ENCODE data around the gene TRERF1.

Gene TRERF1

DNA sequence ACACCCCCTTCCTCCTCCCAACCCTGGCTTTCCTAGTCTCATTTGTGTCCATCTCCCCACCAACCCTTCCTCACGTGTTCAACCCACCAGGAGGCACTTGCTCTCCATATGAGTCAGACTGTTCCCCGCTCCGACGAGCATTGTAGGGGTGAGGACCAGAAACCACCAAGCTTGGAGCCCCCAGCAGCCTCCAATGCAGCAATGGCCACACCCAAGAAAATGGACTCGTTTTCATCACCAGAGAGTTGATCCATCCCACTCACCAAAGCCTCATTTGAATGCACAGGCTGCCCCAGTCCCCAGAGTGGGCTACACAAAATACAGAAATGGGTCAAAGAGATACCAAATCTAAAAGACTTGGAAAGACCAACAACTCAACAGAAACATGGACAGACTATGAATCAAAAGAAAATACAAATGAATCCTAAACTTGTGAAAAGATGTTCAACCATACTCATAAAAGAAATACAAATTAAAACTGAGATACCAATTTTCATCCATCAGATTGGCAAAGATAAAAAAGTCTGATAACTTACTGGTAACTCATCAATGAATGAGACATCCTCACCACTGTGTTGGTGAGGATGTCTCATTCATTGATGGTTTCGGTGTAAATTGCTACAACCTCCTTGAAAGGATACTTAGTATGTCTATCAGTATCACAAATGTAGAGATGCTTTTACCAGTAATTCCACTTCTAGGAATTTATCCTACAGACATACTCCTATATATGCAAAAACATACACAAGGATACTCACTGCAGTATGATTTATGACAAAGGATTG is 68.1 kb downstream of the TRERF1 start:
- no peak for DNase-seq (ENCODE audit: low spot score)
- TF ChIP-seq, protein P1, sequence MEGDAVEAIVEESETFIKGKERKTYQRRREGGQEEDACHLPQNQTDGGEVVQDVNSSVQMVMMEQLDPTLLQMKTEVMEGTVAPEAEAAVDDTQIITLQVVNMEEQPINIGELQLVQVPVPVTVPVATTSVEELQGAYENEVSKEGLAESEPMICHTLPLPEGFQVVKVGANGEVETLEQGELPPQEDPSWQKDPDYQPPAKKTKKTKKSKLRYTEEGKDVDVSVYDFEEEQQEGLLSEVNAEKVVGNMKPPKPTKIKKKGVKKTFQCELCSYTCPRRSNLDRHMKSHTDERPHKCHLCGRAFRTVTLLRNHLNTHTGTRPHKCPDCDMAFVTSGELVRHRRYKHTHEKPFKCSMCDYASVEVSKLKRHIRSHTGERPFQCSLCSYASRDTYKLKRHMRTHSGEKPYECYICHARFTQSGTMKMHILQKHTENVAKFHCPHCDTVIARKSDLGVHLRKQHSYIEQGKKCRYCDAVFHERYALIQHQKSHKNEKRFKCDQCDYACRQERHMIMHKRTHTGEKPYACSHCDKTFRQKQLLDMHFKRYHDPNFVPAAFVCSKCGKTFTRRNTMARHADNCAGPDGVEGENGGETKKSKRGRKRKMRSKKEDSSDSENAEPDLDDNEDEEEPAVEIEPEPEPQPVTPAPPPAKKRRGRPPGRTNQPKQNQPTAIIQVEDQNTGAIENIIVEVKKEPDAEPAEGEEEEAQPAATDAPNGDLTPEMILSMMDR (IDR thresholded peaks at IDR 0.05; ENCODE audit: extremely low read depth, missing control alignments), result no peak

DNA sequence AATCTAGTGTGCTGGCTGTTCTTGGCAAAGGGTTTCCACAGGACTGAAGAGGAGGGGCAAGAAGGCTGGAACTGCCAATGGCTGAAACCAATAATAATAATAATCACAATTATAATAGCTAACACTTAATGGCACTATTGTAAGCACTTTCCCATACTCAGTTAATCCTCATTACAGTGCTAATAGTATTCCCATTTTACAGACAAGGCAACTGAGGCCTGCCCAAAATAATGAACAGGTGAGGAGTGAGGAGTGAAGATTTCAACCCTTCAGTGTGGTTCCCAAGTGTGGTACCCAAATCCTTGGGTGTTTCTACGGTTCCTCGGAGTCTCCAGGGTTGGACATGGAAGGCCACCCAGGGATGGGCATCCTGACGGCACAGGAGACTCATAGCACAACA is 69.9 kb downstream of the TRERF1 start:
- DNase-seq (ENCODE audit: low spot score), result no peak
- TF ChIP-seq, protein P1 (IDR thresholded peaks at IDR 0.05; ENCODE audit: extremely low read depth, missing control alignments), result no peak

DNA sequence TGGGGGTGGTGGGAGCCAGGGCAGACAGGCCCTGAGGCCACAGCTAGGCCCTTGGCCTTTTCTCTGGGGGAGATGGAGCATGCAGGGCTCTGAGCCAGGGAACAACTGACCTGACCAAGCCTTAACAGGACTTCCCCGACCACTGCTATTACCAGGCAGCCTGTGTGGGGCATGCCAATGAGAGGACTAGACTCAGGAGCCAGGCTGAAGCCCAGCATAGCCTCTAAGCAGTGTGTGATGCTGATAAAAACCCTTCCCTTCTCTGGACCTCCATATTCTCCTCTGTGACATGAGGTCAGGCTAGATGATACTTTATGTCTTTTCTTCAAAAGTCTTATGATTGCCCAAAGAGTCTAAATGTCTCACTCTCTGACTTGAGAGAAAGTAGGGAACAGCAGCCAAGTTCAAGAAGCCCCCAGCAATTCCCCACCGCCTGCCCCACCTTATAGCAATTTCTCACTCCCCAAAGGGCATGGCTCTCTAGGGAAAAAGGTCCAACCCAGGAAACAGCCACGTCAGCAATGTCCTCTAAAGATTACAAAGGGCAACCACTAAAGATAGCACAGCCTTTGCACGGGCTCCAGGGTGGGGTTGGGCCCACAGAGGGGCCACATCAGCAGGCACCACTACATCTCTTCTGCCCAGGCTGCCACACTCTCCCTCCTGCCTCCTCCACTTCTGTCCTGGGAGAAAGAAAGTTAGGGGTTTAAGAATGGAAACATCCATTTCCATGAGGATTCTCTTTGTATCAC is 71.3 kb downstream of the TRERF1 start:
- DNase-seq (ENCODE audit: low spot score), result no peak
- TF ChIP-seq, protein P1 (IDR thresholded peaks at IDR 0.05; ENCODE audit: extremely low read depth, missing control alignments), result no peak

DNA sequence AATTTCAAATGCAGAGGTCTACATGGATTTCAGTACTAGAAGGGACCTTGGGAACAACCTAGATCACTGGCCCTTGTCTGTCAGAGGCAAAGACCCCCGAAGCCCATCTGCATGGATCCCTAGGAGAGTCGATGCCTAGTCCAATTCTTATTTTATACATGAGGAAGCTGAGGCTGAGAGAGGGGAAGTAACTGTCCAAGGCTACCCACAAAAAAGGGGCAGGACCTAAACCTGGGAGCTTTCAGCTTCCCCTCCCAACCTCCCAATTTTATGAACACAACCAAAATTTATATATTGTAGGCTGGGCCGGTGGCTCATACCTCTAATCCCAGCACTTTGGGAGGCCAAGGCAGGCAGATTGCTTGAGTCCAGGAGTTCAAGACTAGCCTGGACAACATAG is 73.2 kb downstream of the TRERF1 start:
- TF ChIP-seq, protein P1 (IDR thresholded peaks at IDR 0.05; ENCODE audit: extremely low read depth, missing control alignments), result no peak
- no peak for DNase-seq (ENCODE audit: low spot score)

DNA sequence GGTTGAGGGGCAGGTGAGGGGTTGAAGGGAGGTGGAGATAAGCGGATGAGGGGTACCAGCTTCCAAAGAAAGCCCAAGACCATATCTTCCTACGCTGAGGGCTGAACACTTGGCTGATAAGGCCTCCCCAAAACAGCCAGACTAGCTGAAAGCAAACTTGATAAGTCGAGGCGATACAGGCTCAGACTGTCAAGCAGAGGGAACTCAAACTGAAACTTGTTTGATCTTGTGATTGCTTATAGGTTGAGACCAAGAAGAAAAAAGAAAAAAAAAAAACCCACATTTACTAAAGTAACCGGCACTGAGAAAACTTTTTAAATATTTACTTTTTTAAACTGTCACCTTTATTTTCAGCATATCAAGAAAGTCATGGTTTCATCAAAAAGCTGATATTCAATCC is 73.6 kb downstream of the TRERF1 start:
- peak; percentile 32 for DNase-seq (ENCODE audit: low spot score)
- TF ChIP-seq, protein P1 (IDR thresholded peaks at IDR 0.05; ENCODE audit: extremely low read depth, missing control alignments), result no peak

DNA sequence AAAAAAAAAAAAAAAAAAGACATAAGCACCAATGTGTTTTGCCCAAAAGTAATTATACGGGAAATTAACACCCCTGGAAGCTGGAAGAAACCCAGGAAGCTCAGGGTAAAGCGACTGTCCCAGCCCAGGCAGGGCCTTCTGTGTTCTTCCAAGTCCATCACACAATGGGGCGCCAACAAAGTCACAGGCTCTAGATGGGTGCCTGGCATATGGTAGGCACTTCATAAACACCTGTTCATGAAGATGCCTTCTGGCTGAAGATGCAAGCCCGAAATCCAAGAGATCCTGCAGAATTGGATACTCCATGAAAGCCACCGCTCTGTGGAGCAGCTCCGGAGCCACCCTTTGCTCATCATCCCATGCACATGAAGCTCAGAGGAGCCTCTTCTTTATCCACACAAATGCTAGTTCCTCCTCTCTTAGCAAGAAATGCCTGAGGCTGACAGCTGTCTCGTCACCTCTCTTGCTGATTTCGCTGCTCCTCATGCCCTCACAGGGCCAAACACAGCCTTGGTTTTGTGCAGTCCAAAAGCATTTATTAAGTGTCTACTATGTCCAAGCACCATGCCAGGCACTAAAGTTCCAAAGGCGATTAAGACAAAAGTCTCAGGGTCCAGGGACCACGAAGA is 76.6 kb downstream of the TRERF1 start:
- DNase-seq (ENCODE audit: low spot score), result no peak
- TF ChIP-seq, protein P1 (IDR thresholded peaks at IDR 0.05; ENCODE audit: extremely low read depth, missing control alignments), result no peak
